PFSK-1 (cell line): ENCODE measurements around the gene ZDHHC17.

Source experiments
- FOXP2 ChIP-seq: optimal IDR thresholded peaks from 2 replicates; pipeline ENCODE3; 2011; ENCODE audit warnings: borderline replicate concordance, control low read depth, inconsistent platforms; ENCODE audit not compliant: insufficient read depth; ENCODE audit errors: extremely low read length, extremely low read depth
- POLR2AphosphoS5 ChIP-seq: IDR thresholded peaks from 2 replicates; pipeline ENCODE4 v1.6.1; 2012; ENCODE audit warnings: low read depth, mild to moderate bottlenecking, control low read depth, low read length, moderate library complexity
- REST ChIP-seq, 2 experiments: IDR thresholded peaks; 2 replicates each; pipeline versions ENCODE4 v1.6.1 to v1.8.0; 2011 to 2012; ENCODE audit warnings: low read depth in 2 of 2, low read length in 2 of 2, control low read depth in 1 of 2, inconsistent platforms in 1 of 2, mild to moderate bottlenecking in 1 of 2, moderate library complexity in 1 of 2; ENCODE audit not compliant: insufficient read depth in 1 of 2
- SIN3A ChIP-seq: IDR thresholded peaks from 2 replicates; pipeline ENCODE4 v1.6.1; 2012; ENCODE audit warnings: mild to moderate bottlenecking, low read length, moderate library complexity, borderline replicate concordance; ENCODE audit not compliant: insufficient read depth
- TAF1 ChIP-seq: IDR thresholded peaks from 2 replicates; pipeline ENCODE4 v1.6.1; 2012; ENCODE audit warnings: low read length, control low read depth, borderline replicate concordance; ENCODE audit not compliant: insufficient read depth

- no peak for TF ChIP-seq REST (IDR thresholded peaks at IDR 0.05; ENCODE audit: insufficient read depth in 1 of 2, low read depth in 2 of 2, low read length in 2 of 2)
- no peak for TF ChIP-seq POLR2AphosphoS5
- TF ChIP-seq TAF1: no peak
- TF ChIP-seq FOXP2: no peak
- no peak for TF ChIP-seq SIN3A
Observed at GRCh38 chr12:76859611-76860010, 95.7 kb downstream of the ZDHHC17 start.
